HG02884 (cell line): ENCODE data around the gene ZNF319.
"Not testable (repeated sequence)": the region's sequence is repeated elsewhere in the genome, so short reads cannot be mapped to it uniquely, and the experiment has no call there.

Source experiments
- ATAC-seq: cut with Tn5 transposase; IDR thresholded peaks from one replicate; pipeline ENCODE4 v1.9.1; 2021; ENCODE audit warnings: mild to moderate bottlenecking, moderate library complexity; ENCODE audit not compliant: unreplicated experiment

ZNF319 gene

DNA sequence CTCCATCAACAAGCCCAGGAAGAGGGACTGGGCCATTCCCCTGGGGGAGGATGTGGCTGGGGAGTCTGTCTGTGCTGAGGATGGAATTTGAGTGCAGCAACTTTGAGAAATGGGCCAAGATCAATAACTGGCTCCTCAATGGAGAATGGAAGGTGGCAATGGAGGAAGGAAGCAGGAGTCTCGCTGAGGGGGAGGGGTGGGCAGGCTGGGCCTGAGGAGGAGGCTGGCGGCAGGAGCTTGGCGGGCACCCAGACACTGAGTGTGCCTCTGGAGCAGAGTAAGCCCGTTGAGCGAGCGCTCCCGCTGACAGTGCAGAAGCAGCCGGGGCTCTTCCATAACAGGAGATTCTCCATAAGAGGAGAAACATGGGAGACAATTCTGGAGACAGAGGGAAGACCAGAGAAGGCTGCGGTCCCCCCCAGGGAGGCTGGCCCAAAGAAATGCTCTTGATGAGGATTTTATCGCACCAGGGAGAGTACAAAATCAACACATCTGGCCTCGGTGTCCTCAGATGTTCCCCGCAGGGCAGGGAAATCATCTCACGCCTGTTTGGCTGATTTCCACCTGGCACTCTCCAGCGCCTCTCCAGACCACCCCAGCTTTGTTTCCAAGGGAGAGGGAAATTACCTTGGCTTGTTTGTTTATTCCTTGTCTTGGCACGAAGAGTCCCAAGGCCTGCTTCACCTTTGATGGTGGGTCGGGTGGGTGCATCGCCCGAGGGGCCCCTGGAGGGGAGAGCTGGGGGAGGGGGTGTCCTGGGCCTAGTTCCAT, 22.3 kb upstream of the ZNF319 start:
- ATAC-seq: no peak

DNA sequence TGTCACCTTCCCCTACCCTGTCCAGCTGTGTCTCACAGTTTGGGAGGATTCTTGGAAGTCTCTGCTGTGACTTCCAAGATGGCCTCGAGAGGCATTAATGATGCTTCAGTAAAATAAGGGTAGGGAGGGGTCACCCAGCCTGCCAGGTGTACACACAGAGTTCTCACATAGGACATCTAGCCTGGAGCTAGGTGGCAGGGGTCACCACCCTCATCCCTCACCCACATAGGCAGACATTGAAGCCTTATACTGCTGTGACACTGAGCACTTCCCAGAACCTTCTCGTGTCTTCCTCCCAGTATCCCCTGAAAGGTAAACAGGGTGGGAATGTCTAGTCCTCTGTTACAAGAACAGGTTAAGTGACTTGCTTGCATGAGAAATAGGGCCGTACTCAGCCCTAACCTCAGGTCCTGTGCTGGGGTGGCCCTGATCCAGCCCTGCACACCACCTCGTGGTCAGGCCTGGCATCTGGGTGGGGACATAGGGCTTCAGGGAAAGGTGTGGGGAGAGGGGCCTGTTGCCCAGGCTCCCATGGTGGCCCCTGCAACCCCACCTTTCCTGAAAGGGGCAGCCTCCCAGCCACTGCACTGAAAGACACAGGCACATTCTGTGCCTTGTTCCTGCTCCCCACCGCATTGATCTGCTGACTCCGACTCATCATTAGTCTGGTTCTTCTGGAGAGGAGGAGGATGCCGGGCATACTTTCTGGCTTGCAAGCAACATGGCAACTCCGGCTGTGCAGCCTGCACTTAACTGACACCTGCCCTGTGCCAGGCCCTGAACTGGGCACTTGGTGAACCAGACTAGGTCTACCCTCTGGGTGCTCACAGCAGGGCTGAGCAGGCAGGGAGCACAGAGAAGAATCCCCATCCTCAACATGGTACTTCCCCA, 21.4 kb upstream of the ZNF319 start:
- ATAC-seq: no peak

DNA sequence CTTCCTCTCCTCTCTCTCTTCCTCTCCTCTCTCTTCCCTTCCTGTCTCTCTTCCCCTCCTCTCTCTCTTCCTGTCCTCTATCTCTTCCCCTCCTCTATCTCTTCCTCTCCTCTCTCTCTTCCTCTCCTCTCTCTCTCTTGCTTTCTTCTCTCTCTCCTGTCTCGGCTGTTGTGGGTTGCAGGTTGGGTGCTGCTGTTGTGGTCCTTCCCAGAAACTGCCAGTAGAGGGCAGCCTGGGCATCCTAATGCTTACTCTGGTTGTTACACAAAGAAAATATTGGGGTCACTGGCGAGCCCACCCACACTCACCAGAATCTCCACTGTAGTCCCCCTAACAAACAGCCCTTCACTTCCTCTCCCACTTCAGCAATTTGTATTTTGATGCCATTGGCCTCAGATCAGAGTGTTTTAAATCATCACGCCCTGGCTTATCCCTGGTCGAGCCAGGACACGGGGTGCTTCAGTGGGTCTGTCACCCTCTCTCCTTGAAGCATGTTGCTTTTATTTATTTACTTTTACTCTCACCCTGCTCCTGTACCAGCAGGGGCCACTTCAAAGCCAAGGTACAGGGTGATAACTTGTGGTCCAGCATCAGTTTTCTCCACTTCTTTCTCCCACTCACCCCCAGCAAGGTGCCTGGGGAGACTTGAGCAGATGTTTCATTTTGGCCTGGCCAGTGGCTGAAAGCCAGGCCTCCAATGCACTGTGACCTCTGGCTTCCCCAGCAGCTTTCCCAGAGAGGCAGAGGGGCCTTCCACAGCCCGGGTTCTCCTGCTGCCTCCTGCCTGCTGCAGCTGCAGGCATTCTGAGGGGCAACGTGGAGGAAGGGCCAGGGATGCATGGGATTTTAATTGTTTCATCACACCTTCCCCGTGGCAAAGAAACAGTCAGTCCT, 20.4 kb upstream of the ZNF319 start:
- no peak for ATAC-seq

DNA sequence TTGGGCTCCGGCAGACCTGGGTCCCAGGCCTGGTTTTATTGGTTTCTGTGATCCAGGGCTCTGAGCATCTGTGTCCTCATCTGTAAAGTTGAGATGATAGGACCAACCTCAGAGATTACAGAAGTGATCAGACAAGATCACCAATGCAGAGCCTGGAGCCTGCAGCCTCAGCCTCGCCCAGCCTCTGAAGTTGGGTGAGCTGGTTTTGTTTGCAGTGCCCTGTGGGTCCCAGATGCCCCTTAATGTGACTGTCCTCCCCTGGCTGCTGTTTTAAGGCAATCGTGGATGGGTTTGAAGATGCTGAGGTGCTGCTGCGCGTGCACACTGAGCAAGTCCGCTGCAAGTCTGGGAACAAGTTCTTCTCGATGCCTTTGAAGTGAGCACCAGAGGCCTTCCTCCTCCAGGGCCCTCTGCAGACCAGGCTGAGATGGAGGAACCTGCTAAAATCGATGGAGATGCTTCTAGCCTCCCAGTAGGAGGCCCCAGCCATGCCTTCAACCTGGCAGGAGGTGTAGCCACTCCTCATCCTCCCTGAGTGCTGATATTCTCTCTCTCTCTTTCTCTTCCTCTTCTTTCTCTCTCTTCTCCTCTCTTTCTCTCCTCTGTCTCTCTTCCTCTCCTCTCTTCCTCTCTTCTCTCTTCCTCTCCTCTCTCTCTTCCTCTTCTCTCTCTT, 19.5 kb upstream of the ZNF319 start:
- ATAC-seq: no peak

DNA sequence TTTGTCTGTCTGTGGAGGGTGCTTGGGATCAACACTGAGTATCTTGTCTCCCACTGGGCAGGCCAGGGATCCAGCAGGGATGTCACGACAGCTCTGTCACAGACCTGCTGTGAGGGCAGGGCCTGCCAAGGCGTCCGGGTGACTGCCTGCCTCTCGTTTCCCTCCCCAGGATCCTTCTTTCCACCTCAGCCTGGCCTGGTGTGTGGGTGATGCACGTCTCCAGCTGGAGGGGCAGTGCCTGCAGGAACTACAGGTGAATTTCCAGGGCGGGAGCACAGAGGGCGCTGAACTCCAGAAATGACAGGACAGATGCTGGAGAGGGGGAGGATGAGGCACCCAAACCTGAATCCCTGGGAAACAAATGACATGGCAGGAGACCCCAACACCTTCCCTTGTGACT, 18.3 kb upstream of the ZNF319 start:
- no peak for ATAC-seq

DNA sequence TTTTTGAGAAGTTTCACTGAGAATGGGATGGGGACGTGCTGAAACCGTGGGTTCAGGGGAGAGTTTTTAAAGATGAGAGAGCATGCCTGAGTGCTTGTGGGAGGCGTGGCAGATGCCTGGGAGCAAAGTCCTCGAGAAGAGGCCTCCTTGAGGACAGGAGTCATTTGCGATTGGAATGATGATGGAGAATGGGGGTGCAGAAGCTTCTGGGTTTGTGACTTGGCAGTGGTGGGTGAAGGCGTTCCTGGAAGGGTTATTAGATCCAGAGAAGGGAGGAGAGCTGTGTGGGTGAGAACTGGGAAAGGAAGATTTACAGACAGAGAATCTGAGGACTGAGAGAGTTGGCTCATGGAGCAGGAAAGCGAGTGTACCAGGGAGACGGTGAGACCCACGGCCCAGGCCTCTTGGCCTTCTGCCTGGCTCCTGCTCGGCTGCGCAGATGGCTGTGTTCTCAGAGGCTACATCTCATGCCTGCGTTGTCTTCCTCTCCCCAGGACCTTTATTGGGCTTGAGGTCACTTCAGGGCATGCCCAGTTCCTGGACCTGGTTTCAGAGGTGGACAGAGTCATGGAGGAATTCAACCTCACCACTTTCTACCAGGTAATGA, 16.5 kb upstream of the ZNF319 start:
- no peak for ATAC-seq

DNA sequence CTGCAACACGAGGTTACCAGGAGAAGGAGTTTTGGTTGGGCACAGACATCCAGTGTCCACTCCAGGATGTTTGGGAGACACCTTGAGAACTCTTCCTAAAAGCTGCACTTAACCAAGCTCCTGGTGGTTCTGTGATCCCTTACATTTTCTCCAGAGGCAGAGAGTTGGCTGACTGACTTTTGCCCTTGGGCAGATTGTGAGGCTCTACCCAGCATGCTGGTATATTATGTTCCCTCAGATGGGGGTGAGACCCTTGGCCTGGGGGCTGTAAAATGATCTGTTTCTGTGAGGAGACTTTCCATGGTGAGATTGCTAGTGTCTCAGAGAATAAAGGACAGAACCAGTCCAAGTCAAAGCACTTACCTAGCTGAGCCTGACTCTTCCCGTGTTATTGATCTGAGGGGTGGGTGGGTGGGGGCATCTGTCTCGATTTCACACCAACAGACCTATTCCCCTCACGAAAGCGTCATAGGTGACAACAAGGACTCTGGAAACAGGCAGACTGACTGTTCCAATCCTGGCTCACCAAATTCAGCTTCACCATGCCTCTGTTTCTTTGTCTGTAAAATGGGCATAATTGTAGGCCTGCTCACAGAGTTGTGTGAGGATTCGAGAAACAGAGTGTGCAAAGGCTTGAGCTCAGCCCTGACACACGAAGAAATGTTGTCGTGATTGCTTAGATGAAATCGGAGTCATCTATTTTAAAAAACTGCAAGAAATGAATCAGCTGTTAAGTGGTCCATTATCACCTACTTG, 12.9 kb upstream of the ZNF319 start:
- ATAC-seq: no peak

DNA sequence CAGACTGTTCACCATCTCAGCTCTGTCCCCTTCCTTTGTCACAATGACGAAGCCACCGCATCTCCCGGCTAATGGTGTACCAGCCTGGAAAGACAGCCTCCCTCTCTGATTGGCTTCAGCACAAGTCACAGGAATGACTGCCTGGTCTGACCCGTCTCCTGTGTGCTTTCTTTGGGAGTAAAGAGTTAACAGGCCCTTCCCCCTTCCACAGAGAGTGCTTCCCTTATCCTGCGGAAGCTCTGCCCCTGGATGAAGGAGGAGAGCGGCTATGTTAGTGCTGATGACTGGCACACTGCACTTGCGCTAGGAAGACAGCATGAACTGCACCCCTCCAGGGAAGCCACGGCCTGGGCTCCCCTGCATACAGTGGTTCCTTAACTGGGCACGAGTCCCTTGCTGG, 12.0 kb upstream of the ZNF319 start:
- ATAC-seq: no peak

DNA sequence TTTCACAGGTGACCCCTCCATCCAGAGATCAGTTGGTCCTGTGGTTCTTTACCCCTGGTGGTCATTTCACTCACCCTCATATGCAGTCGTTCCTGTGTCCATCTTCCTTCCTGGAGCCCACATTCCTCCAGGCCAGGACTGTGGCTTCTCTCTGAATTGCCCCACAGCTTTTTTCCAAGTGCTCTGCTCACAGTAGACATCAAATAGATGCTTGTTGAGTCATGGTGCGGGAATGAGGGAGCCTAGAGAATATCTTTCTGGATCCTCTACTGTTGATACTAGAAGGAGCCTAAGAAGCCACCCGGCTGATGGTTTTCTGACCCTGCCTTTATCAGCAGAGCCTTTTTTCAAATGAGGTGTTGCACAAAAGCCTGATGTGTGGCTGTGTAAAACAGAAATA, 11.2 kb upstream of the ZNF319 start:
- ATAC-seq: no peak

DNA sequence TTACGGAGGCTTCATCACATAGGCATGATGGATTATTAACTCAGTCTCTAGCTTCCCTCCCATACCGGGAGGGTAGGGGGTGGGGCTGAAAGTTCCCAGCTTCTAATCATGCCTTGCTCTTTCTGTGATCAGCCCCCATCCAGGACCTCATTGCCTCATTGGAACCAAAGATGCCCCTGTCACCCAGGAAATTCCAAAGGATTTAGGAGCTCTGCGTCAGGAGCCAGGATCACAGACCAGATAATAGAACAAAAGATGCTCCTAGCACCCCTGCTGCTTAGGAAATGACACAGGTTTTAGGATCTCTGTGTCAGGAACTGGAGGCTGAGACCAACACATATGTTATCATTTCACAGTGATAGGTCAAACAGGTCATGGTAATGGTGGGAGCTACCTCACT, 10.4 kb upstream of the ZNF319 start:
- ATAC-seq: no peak

DNA sequence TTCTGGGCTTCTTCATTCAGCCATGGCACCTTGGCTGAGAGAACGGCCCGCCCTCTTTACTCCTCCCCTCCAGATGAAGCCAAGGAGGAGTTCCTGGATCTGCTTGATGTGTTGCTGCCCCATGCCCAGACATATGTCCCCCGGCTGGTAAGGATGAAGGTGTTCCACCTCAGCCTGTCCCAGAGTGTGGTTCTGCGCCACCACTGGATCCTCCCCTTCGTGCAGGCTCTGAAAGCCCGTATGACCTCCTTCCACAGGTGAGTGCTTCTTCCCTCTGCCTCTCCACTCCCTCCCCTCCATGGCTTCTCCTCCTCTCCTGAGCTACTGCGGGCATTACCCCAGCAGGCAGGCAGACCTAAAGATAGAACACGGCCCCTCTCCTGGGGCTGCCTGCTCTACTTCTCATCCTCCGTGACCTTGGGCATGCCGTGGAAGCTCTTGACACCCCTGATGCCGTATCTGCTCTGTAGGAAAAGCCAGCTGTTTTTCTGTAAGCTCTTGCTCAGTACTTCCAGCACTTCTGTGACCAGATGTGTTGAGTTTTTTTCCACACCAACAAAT, 9.5 kb upstream of the ZNF319 start:
- no peak for ATAC-seq

DNA sequence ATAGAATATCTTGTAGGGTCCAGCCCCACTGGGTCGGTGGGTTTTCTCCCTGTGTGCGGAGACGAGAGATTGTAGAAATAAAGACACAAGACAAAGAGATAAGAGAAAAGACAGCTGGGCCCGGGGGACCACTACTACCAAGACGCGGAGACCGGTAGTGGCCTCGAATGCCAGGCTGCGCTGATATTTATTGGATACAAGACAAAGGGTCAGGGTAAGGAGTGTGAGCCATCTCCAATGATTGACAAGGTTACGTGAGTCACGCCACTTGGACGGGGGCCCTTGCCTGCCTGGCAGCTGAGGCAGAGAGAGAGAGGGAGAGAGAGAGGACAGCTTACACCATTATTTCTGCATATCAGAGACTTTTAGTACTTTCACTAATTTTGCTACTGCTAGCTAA, 4.3 kb upstream of the ZNF319 start:
- ATAC-seq: not testable (repeated sequence)

DNA sequence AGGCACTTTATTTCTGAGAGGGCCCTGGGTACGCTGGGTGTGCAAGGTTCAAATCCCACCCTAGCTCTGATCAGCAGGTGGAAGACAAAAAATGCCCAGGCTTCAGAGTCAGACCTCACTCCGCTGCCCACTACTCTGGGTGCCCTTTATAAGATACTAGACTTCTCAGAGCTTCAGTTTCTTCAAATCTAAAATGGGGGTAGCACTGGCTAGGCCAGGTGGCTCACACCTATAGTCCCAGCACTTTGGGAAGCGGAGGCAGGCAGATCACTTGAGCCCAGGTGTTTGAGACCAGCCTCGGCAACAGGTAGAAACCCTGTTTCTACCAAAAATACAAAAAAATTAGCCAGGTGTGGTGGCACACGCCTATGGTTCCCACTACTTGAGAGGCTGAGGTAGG, 2.5 kb upstream of the ZNF319 start:
- no peak for ATAC-seq

DNA sequence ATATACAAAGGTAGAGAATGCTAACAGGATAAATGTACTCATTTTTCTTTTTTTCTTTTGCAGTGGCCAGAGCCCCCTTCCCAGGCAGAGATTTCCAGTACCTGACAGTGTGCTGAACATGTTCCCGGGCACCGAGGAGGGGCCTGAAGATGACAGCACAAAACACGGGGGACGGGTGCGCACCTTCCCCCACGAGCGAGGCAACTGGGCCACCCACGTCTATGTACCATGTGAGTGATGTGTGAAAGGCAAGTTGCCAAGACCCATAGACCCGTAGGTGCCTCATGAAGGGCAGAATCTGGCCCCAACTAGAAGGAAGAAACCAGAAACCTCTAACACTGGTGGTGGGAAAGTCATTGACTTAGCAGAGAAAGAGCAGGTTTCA, 1.9 kb upstream of the ZNF319 start:
- no peak for ATAC-seq

DNA sequence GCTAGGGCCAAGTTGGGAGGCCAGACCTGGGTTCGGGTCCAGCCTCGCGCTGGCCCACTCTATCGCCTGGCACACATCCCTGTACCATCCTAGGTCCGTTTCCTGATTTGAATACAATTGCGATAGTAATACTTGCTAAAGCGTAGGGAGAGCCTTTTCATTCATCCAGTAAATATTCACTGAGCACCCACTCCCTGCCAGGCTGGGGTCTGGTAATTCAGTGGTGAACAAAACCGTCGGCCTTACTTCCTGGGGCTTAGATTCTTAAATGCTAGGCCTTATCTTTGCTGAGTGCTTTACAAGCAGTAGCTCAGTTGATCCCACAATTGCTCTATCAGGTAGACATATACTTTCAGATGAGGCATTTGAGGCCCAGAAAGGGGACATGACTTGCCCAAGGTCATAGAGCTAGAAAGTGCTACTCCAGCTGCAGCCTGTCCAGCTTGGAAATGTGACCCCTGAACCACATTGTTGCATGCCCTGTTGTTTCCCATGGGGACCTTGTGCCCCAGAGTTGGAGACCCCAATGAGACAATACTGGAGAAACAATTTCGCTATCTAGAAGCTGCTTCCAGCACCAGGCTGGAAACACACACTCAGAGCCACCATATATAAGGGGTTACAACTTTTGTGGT, 1.4 kb upstream of the ZNF319 start:
- ATAC-seq: no peak

DNA sequence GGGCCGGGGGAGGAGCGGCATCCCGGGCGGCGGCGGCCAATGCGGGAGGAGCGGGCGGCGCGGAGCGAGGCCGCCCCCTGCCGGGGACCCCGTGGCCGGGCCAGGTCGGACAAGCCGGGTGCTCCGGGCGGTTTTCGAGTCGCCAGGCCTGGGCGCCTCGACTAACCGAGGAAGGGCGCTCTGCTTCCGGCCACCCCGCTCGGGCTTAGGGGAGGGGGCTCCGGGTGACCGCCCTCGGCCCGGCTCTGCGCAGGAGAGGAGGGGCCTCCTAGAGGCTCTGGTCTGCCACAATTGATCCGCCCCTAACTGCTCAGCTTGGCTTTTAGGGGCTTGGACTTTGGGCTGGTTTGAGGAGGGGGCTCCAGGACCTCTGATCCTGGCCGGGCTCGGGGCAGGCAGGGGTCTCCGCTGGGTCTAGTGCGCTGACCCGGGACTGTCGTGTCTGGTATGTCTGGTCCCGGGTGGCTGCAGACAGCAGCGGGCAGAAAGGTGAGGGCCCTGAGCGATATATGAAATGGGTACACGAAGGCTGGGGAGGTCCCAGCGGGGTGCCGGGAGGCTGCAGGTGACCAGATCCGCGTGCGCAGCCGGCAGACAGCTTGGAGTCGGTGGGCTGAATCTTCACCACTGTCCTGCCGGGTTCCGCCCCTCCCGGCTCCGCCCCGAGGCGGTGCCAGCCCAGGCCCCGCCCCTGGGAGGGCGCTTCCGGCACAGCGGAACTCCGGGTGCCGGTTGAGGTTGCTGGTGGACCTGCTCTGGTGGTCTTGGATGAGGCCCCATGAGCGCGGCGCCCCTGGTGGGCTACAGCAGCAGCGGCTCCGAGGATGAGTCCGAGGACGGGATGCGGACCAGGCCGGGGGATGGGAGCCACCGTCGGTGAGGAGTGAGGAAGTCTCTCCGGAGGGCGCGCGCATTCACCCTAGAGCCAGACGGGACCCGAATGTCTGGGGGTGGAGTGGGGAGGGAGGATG, 519 bp upstream of the ZNF319 start, which contains the start of gene USB1:
Gene USB1 (plus strand): TSS at position 702 of the 971 bp plus-strand sequence. CDS start 77 bp downstream, at position 779.
- ATAC-seq: peak; percentile 81

DNA sequence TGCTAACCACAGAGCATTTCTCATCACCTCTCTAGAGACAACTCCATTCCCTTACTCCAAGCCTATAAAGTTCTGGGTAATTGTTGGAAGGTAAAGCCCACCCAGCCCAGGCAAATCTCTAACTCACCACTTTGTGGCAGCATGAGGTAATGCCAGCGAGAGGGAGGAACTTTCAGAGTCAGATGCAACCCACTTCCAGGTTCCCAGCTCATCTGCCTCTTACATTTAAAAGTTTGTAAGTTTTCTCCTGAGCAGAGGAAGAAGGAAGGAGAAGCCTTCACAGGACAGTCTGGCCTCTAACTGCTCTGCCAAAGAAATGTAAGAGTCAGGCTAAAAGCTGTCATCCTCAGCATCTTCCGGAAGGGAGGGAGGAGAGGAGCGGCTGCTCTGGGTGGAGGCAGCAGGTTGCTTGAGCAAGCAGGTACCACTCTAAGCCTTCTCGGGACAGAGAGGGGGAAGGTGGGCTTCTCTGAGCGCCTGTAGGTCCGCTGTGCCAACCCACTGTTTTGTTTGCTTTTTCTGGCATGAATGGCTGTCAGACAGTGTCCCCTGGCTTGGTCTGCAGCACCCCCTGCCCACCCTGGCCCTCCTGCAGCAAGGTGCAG, 1.0 kb downstream of the ZNF319 start:
- no peak for ATAC-seq
